GM20431 (cell line): Measurements from ENCODE around the gene CYP2C8.
"Not testable (repeated sequence)": the region's sequence is repeated elsewhere in the genome, so short reads cannot be mapped to it uniquely, and the experiment has no call there.

Source experiments
- in situ Hi-C: fragments of 300-500 bp; cut with MseI, MboI; formaldehyde crosslinking; loops from one replicate; pipeline ENCODE4 v1.15.0; 2020; ENCODE audit warnings: low sequenced_read_pairs; ENCODE audit not compliant: unreplicated experiment

CYP2C8 gene

DNA sequence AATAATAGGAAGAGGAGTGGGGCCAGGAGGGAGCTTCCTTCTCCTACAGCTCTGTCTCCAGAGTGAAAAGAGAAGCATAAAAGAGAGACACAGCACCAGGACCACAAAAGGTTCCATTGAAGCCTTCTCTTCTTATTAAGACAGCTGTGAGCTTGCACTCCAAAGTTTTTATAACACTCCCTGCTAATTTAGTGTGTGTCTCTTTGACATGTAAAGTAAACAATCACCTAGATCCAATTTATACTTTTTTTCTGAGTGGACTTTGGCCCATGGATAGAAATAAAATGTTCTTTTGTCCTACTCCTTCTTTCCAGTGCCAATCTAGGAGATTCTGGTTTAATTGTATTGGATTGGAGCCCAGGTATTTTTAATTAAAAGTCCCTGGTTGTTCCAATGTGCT, at the start of gene CYP2C8:
Gene CYP2C8, minus strand, starts transcription at position 212 of the 400 bp plus-strand sequence. Its CDS starts 95 bp downstream, at position 117.
- in situ Hi-C loops = no loop called here

GRCh38 chr10:95116869-95117269, 47.6 kb upstream of the CYP2C8 start:
- in situ Hi-C loops = no loop called here

- in situ Hi-C loops = not testable (repeated sequence)
These were observed 41.5 kb upstream of the CYP2C8 start for GRCh38 chr10:95110823-95111222.

DNA sequence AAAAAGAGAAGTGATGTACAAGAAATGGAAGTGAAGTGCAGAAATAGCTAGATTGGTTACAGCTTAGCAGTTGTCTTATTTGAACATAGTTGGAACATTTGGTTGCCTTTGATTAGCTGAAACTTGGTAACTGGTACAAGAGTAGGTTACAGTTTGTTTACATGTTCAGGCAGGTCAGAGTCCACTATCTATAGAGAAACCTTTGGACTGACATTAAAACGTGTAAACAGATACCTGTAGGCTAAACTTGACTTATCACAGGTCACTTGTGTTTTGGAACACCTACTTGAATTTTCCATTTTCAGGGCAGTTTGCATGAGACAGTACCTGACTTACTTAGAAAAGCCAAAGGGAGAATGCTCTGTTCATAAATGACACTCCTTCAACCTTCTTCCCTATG, 28.5 kb upstream of the CYP2C8 start:
- in situ Hi-C loops = no loop called here

DNA sequence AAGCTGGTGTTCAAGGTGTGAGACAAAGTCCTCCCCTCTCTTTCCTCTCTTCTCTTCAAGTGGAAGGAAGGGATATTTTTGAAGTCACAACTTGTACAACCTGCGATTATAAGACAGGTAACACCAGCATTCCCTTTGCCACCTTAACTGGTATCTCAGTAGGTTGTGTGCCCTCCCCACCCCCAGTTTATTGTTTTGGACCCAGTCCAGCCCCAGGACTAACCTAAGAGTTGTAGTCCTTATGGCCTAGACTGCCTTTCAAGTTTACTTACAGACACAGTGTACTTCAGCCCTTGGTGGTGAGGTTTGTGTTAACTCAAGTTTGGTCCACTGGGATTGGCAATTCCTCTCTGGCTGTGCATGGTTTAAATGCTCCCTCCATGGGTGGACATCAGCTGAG, 26.8 kb upstream of the CYP2C8 start:
- in situ Hi-C loops = no loop called here

- in situ Hi-C loops = not testable (repeated sequence)
These were observed 10.3 kb upstream of the CYP2C8 start for GRCh38 chr10:95079626-95080025.

DNA sequence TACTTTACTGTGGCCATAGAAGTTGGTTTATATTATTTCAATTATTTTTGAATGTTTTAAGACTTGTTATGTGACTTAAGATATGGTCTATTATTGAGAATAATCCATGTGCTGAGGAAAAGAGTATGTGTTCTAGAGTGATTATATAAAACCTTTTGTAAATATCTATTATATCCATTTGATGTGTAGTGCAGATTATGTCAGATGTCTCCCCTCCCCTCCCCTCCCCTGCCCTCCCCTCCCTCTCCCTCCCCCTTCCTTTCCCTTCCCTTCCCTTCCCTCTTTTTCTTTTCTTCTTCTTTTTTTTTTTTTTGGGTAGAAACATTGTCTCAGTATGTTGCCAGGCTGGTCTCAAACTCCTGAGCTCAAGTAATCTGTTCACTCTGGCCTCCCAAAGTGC, 8.3 kb upstream of the CYP2C8 start:
- in situ Hi-C loops = no loop called here

DNA sequence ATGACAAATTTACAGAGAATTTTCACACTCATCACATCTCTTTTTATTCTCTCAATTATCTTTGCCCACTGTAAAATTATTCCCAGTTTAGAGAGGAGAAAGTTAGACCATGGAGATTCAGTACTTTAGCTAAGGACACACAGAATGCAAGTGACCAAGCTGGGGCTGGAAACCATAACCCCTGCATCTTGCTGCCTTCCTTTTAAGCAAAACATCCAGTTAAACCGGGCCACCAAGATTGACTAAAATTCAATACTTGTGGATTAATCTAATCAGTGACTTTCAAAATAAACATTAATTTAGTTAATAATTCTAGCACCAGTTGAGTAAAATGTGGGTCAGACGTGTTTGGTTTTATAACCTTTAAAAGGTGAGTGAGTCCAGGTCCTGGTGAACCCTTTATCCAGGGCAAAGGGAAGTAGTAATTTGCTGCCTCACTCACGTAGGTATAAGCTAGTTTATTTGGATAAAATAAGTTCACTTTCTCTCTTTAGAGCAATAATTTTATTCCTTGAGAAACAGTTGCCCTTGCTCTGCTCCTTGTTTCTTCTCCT, 1.9 kb upstream of the CYP2C8 start:
- in situ Hi-C loops = no loop called here

GRCh38 chr10:95064125-95064524, 5.2 kb downstream of the CYP2C8 start:
- in situ Hi-C loops = not testable (repeated sequence)

DNA sequence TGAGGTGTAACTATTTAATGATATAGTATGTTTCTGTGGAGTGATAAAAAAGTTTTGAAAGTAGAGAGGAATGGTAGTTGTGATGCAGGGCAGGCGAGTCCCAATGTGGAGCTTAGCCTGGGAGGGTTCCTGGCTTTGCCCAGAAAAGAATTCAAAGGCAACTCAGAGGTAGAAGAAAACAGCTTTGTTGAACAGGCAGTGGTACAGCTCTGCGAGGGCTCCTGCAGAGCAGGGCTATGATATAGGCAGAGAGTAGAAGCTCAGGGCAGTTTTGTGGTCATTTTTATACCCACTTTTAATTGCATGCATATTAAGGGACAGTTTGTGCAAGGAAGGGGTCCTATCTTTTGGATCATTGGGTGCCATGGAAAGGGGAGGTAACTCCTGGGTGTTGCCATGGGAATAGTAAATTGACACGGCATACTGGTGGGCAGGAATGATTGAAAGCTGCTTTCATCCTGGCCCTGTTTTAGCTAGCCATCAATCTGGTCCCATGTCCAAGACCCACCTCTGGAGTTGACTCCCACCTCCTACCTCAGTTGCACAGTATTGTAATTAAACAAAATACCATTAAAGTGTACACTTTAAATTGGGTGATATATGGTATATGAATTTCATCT, 12.4 kb downstream of the CYP2C8 start:
- in situ Hi-C loops = no loop called here

DNA sequence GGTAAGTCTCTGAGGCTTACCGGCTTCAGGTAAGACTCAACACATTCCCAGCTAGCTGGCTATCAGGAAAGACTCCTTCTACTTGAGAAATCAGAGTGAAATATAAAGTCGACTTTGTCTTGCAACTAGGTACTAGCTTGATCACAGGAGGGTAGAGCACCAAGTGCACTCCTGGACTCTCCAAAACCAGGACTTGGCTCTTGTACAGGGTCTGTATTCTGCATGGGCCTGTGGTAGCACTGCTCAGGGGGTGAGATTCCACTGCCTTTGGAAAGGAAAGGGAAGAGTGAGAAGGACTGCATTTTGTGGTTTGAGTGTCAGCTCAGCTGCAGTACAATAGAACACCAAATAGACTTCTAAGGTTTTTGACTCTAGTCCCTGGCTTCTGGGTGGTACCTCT, 19.4 kb downstream of the CYP2C8 start:
- in situ Hi-C loops = no loop called here

- in situ Hi-C loops = no loop called here
These were observed 21.1 kb downstream of the CYP2C8 start for GRCh38 chr10:95048206-95048605.

DNA sequence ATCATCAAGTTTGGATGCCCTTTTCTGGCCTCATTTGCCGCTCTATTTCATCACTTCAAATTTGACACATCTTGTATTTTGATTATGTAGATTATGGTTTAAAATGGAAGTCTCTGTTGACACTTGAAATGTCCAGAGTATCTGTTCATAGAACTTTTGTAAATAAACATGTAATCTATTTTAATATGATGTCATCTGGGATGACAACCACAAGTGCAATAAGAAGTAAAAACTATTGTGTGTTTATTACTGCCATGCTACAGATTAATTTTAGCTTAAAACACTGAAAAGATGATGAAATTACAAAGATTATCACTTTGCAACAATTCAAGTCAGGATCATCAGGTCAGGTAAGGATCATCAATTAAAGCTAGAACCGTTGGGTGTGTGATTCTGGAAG, 30.0 kb downstream of the CYP2C8 start:
- in situ Hi-C loops = no loop called here

DNA sequence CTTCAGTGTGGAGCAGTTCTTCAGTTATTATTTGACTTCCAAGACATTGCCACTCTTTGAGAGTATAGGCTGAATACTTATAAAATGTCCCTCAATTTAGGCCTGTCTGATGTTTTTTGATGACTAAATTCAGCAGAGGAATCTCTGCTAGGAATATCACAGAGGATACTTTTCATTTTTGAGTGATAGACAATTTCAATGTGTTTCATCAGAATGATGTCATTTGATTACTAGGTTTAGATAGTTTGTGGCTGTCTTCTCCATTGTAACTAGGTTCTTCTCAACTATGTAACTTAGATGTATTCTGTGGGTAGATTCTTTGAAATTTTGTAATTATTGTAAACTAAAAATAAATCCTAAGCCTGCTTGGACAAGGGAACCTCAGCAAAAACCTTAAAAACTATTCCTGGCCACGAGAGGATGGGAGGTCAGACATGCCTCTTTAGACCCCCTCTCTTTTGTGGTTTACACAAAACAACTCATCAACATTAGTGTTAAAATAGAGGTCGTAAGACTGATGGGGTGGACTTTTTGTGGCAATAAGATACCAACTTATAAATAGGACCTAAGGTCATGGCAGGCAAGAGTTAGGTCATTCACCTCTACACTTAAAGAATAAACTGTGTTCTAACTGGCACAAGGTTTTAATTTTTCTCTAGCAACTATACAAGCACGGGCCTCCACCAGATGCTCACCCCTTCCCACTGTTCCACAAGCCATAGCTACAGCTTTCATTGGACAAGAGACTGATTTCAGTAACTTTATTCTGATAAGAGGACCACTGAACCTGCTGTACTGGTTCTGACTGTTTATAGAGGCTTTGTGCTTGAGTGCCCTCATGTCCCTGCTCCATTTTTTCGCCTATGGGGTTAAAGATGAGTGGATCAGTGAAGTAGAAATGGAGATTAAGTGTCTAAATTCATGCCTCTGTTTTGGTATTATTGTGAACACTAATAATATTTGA, 33.7 kb downstream of the CYP2C8 start:
- in situ Hi-C loops = no loop called here

DNA sequence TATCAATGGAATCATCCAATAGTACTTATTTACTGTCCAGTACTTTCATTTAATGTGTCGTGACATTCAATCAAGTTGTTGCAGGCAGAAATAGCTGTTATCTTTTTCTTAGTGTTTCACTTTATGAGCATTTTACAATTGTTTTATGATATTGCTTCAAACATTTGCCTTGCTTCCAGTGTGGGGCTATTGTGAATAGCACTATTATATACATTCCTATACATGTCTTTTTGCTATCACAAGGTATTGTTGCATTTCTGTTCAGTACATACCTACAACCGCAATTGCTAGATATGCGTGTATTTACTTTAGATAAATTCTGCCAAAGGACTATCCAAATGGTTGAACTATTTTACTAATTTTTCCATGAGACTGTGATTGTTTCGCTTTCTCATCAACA, 34.9 kb downstream of the CYP2C8 start:
- in situ Hi-C loops = no loop called here

DNA sequence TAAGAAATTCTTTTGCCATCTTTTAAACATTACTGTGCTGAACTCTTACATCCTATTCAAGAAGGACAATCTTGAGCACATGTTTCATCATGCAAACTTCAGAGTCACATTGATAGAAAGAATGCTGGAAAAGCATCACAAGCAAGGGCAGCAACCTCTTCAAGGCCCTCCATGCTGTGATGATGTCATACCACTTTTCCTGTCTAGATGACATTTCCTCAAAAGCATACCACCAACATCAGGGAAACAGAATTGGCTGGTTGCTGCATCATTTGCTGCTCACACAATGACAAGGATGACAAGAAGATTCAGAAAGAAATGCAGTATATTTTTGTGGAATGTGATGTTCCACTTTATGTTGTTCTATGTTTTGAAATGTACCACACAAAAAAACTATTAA, 37.6 kb downstream of the CYP2C8 start:
- in situ Hi-C loops = no loop called here

DNA sequence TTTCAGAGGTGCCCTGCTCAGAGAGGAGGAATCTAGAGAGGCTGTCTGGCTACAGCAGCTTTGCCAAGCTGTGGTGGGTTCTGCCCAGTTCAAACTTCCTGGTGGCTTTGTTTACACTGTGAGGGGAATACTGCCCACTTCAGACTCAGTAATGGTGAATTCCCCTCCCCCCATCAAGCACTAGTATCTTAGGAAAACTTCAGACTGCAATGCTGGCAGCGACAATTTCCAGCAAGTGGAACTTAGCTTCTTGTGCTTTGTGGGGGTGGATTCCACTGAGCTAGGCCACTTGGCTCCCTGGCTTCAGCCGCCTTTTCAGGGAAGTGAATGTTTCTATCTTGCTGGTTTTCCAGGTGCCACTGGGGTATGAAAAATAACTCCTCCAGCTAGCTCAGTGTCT, 42.8 kb downstream of the CYP2C8 start:
- in situ Hi-C loops = no loop called here

DNA sequence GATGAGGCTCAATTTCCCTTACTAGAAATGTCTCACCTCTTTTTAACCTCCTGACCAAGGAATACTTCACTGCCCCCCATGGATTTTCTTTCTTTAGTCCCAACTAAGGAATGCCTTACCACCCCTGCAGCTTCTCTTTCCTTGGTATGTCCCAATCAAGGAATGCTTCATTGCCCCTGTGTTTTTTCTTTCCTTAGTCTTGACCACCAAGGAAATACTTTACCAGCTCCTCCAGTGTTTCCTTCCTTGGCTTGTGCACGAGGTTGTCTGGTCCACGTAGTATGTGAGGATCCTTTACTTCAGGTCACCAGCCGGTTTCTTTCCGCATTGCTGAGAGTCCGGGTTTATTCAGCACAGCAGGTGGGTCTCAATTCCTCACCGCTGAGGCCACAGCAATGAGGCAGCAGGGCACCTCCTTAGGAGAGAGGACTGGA, 71.5 kb downstream of the CYP2C8 start:
- in situ Hi-C loops = no loop called here

DNA sequence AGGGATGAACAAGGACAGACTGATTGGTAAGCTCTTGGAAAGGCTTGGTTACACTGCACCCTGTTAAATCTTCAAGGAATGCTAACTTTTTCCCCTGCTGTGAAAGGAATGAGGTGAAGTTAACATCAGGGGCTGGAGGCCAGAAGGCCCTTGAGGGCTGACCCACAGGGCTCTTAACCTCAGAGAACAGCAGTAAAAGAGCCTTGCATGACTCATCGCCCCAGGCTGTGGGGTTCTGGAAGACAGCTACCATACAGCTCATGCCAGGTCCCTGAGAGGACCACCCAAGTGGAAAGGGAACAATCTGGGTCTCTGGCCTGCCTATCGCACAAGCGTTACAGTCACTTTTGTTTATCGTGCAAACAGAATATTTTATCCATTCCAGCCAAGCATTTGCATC, 76.5 kb downstream of the CYP2C8 start:
- in situ Hi-C loops = no loop called here

GRCh38 chr10:94991243-94991888, 77.9 kb downstream of the CYP2C8 start:
- in situ Hi-C loops = no loop called here

DNA sequence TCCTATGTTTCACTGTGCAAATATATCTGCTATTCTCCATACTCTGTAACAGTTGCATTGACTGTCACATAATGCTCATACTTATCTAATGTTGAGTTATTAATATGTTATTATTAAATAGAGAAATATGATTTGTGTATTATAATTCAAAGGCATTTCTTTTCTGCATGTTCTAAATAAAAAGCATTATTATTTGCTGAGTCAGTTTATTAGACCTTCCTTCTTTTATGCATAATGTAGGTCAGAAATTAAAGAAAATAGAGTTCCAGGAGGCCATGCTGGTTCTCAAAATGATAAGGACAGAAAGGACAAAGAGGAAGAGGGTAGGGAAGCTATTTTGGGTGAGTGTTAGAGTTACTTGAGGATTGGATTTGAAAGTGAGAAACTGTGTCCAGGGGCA, 80.1 kb downstream of the CYP2C8 start:
- in situ Hi-C loops = no loop called here
